ENCODE measurements around the gene ARMC8. TPM values are rescaled to one million over a fixed set of nuclear protein-coding genes. Genes with fewer than 3 reads are reported as not detected.

The ARMC8 gene
- total and polyA plus RNA-seq, 4 donors, result 8.4 to 53.6 (median 22.8) TPM

DNA sequence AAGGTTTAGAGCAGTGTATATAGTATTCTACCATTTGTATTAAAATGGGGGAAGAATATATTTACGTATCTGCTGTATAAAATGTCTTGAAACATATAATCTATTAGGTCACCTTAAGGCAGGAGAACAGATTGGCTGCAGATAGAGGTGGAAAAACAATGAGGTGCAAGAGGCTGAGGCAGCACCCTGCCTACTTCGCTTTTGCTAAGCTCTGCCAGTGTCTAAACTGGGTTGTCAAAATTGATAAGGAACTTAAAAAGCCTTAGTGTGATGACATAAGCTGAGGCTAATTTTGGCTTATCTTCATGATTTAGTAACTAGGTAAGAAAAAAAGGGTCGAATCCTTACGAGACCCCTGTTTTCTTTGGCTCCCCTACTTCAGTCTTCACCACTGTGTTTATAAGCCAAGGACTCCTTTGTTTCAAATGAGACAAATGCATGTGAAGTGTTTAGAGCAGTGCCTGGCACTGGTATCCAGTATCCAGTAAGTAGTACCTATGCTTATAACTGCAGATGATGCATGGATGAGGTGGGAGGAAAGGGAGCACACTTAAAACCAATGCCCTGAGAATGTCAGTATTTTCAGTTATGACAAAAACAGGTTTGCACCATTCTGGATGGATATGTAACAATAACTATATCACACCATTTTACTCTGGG is 45.7 kb downstream of the ARMC8 start:
- 97% methylated on average over 4 of the region's 4 CpGs for WGBS
- Histone ChIP-seq H3K9me3 (ENCODE audit: control insufficient read depth in 4 of 4, low read length in 3 of 4) (no peaks in the 10 kb centered on the region), H3K36me3 (ENCODE audit: control insufficient read depth in 4 of 4, insufficient read depth in 3 of 4, low read depth in 1 of 4, low read length in 3 of 4) (peaks cover 17 to 35% (median 28%) of the 10 kb centered on the region in 4 donors), H3K9ac (ENCODE audit: low read depth in 1 of 2, low read length in 2 of 2) (no peak overlapping the region), H3K4me3 (ENCODE audit: low read depth in 1 of 3, low read length in 3 of 3) (no peak overlapping the region), H3K4me1 (ENCODE audit: control insufficient read depth in 4 of 4, insufficient read depth in 4 of 4, low read length in 3 of 4) (no peaks in the 10 kb centered on the region), H3K27ac (ENCODE audit: low read depth in 1 of 2, low read length in 2 of 2) (no peak overlapping the region), H3K27me3 (ENCODE audit: control insufficient read depth in 4 of 4, insufficient read depth in 4 of 4, low read length in 3 of 4) (no peaks in the 10 kb centered on the region)
- TF ChIP-seq RAD21 (IDR thresholded peaks at IDR 0.05), result no peak
- no peak for TF ChIP-seq FOXA2 (IDR thresholded peaks at IDR 0.05)
- TF ChIP-seq RXRA (IDR thresholded peaks at IDR 0.05), result no peak
- no peak for TF ChIP-seq JUND (IDR thresholded peaks at IDR 0.05)
- no peak for TF ChIP-seq ATF3 (IDR thresholded peaks at IDR 0.05)
- TF ChIP-seq CTCF (IDR thresholded peaks at IDR 0.05; ENCODE audit: low read depth, low read length, missing input control), result no peak
- no peak for TF ChIP-seq GABPA (IDR thresholded peaks at IDR 0.05 in 1 of 2, conservative IDR thresholded peaks at IDR 0.05 in 1 of 2)
- TF ChIP-seq, protein P1, sequence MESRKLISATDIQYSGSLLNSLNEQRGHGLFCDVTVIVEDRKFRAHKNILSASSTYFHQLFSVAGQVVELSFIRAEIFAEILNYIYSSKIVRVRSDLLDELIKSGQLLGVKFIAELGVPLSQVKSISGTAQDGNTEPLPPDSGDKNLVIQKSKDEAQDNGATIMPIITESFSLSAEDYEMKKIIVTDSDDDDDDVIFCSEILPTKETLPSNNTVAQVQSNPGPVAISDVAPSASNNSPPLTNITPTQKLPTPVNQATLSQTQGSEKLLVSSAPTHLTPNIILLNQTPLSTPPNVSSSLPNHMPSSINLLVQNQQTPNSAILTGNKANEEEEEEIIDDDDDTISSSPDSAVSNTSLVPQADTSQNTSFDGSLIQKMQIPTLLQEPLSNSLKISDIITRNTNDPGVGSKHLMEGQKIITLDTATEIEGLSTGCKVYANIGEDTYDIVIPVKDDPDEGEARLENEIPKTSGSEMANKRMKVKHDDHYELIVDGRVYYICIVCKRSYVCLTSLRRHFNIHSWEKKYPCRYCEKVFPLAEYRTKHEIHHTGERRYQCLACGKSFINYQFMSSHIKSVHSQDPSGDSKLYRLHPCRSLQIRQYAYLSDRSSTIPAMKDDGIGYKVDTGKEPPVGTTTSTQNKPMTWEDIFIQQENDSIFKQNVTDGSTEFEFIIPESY (IDR thresholded peaks at IDR 0.05), result no peak
- no peak for TF ChIP-seq NR2F2 (IDR thresholded peaks at IDR 0.05)
- no peak for TF ChIP-seq FOXA1 (IDR thresholded peaks at IDR 0.05)
- no peak for TF ChIP-seq REST (IDR thresholded peaks at IDR 0.05)
- TF ChIP-seq YY1 (IDR thresholded peaks at IDR 0.05), result no peak
- TF ChIP-seq HNF4G (IDR thresholded peaks at IDR 0.05), result no peak
- no peak for TF ChIP-seq EGR1 (IDR thresholded peaks at IDR 0.05; ENCODE audit: low read depth in 2 of 2)
- TF ChIP-seq HNF4A (conservative IDR thresholded peaks at IDR 0.05), result no peak
- no peak for TF ChIP-seq TAF1 (conservative IDR thresholded peaks at IDR 0.05)
- TF ChIP-seq MAX (IDR thresholded peaks at IDR 0.05), result no peak
- no peak for TF ChIP-seq SP1 (IDR thresholded peaks at IDR 0.05)
- DNase-seq (ENCODE audit: low spot score), result no peak

Measured in liver (tissue), 9 donors.